Prostate gland (tissue), 2 donors: ENCODE data around the gene ZNF544. TPM values are rescaled to one million over a fixed set of nuclear protein-coding genes. Genes with fewer than 3 reads are reported as not detected.

Source experiments
- DNase-seq: peaks from one replicate; pipeline ENCODE4 v3.0.0-alpha.2; 2019; ENCODE audit warnings: low spot score
- H3K27ac ChIP-seq, 2 donors: fragments of 200-600 bp; sonication (generic); 2 replicates each; pipeline ENCODE4 v1.5.1; 2017 to 2019
- H3K27me3 ChIP-seq: fragments of 200-600 bp; sonication (generic); replicated peaks from 2 replicates; pipeline ENCODE4 v1.5.1; 2019; ENCODE audit not compliant: insufficient read depth
- H3K36me3 ChIP-seq, 2 donors: fragments of 200-600 bp; sonication (generic); 1 replicate in 1 of 2; 2 replicates in 1 of 2; pipeline versions ENCODE4 v1.5.1 to v1.8.1; 2017 to 2019
- H3K4me1 ChIP-seq: fragments of 200-600 bp; sonication (generic); replicated peaks from 2 replicates; pipeline ENCODE4 v1.5.1; 2019
- H3K4me3 ChIP-seq, 2 donors: fragments of 200-600 bp; sonication (generic); 2 replicates each; pipeline ENCODE4 v1.5.1; 2017 to 2019
- H3K9me3 ChIP-seq: fragments of 200-600 bp; sonication (generic); 2 replicates; pipeline ENCODE4 v1.5.1; 2017
- POLR2A ChIP-seq: fragments of 450-650 bp; IDR thresholded peaks from one replicate; pipeline ENCODE4 v1.6.1; 2016; ENCODE audit warnings: antibody characterized with exemption, mild to moderate bottlenecking
- POLR2AphosphoS5 ChIP-seq: sonication (generic); formaldehyde crosslinking; IDR thresholded peaks from one replicate; pipeline ENCODE4 v1.6.1; 2017; ENCODE audit warnings: antibody characterized with exemption
- WGBS: methylation state at CpG from one replicate; pipeline ENCODE4 v1.1.5; 2018; 5-methylcytosine and 5-hydroxymethylcytosine counted together
- intact Hi-C: fragments of 100-400 bp; cut with DNase I; formaldehyde crosslinking; loops from one replicate; pipeline ENCODE4 v1.14.2; 2022
- total RNA-seq, 2 donors: library from RNA; depleted of rRNA; stranded (reverse); fragments of >200 nt; gene quantifications; one replicate each; pipeline ENCODE4 v1.1.0, GENCODE V29; 2016
- TF ChIP-seq, protein P1 (sequence below), 4 experiments: fragments of 200-600 bp in 2 of 4; fragments of 450-650 bp in 2 of 4; sonication (generic) in 2 of 4; IDR thresholded peaks; 1 replicate in 3 of 4; 2 replicates in 1 of 4; pipeline ENCODE4 v1.5.1; 2016 to 2019; ENCODE audit warnings: antibody characterized with exemption in 4 of 4, mild to moderate bottlenecking in 2 of 4, moderate library complexity in 2 of 4

ZNF544 gene
- total RNA-seq, 2 donors from 2014 or later: 56.9 to 87.4 TPM

DNA sequence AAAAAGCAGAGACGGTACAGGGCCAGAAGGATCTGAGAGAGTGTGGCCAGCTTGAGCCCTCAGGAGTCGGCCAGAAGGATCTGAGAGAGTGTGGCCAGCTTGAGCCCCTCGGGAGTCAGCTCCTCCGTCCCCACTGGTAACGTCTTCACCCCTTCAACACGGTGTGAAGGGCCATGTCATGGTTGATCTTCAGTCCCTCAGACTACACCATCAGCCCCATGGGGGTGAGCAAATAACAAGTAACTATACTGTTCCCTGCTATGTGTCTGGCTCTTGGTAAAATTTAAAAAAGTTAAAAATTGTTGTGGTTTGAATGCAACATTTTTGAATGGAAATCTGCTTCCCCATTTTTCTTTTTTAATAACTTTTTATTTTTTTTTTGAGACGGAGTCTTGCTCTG is 48.5 kb downstream of the ZNF544 start:
- TF ChIP-seq POLR2A (no peak), POLR2AphosphoS5 (no peak)
- TF ChIP-seq, protein P1, sequence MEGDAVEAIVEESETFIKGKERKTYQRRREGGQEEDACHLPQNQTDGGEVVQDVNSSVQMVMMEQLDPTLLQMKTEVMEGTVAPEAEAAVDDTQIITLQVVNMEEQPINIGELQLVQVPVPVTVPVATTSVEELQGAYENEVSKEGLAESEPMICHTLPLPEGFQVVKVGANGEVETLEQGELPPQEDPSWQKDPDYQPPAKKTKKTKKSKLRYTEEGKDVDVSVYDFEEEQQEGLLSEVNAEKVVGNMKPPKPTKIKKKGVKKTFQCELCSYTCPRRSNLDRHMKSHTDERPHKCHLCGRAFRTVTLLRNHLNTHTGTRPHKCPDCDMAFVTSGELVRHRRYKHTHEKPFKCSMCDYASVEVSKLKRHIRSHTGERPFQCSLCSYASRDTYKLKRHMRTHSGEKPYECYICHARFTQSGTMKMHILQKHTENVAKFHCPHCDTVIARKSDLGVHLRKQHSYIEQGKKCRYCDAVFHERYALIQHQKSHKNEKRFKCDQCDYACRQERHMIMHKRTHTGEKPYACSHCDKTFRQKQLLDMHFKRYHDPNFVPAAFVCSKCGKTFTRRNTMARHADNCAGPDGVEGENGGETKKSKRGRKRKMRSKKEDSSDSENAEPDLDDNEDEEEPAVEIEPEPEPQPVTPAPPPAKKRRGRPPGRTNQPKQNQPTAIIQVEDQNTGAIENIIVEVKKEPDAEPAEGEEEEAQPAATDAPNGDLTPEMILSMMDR (IDR thresholded peaks at IDR 0.05): no peak
- no peaks in the 10 kb centered on the region for H3K27me3 ChIP-seq
- no peaks in the 10 kb centered on the region for H3K36me3 ChIP-seq
- H3K4me3 ChIP-seq: no peak overlapping the region
- H3K27ac ChIP-seq: no peak overlapping the region
- H3K9me3 ChIP-seq: no peaks in the 10 kb centered on the region
- intact Hi-C loops: no loop called here
- H3K4me1 ChIP-seq: peaks cover 4% of the 10 kb centered on the region
- DNase-seq: no peak
- WGBS: 91% methylated on average over 7 of the region's 7 CpGs

DNA sequence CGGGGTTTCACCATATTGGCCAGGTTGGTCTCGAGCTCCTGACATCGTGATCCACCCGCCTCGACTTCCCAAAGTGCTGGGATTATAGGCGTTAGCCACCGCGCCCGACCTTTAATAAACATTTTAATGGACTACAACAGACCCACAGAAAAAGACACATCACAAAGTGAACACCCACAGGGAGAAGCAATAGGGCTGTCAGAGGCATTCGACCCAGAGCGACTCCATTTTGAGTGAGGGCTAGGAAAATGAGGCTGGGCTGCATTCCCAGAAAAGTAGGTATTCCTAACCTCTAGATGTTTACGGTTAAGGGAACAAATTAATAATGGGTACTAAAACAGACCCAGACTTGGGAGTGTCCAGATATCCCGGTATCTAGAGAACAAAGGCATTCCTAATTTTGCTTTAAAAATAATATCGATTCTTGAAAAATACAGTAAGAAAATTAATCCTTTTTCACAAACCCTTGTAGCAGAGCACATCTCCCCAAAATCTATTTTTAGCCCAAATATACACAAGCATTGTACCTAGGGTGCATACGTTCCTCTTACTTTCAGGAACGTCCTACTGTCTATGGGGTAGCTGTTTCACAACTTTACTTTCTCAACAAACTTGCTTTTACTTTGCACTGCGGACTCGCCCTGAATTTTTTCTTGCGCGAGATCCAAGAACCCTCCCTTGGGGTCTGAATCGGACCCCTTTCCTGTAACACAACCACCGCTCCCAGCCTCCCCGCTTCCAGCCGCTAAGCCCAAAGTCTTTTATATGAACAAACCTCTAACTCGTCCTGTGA is 49.2 kb downstream of the ZNF544 start:
- WGBS: 40% methylated on average over 25 of the region's 25 CpGs
- no peak for TF ChIP-seq POLR2AphosphoS5
- no peak for TF ChIP-seq POLR2A
- TF ChIP-seq, protein P1 (IDR thresholded peaks at IDR 0.05): no peak
- H3K9me3 ChIP-seq: no peaks in the 10 kb centered on the region
- H3K4me1 ChIP-seq: peaks cover 4% of the 10 kb centered on the region
- no peaks in the 10 kb centered on the region for H3K27me3 ChIP-seq
- intact Hi-C loops: no loop called here
- peak overlapping the region; percentile 82 to 85 for H3K27ac ChIP-seq
- H3K4me3 ChIP-seq: peak overlapping the region; percentile 81 to 94
- no peak for DNase-seq
- H3K36me3 ChIP-seq: no peaks in the 10 kb centered on the region

DNA sequence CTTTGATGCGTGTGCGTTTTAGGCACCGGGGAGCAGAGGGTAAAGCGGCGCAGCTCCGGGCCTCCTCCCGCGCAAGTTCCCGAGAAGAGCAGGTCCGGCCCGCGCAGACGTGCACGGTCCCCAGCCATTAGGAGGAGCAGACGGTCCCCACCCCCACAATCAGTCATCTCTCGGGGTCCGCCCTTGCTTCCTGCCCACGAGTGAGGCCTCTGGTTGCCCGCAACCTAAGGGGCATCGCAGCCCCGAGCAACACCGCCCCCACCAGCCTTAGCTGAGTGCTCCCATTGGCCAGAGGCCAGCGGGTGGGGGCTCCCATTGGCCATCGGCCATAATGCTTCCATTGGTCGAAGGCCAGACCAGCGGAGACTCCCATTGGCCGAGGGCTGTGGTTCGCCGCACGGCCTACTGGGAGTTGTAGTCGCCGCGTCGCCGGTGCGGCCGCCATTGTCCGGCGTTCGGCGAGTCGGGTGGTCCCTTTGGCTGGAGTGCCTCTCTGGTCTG is 49.9 kb downstream of the ZNF544 start, which contains the start of gene ZNF8:
Gene ZNF8, plus strand, starts transcription at position 415 of the 501 bp plus-strand sequence. CDS start 127 bp downstream, outside the sequence.
- Histone ChIP-seq H3K4me3 (peak within 1 kb of the TSS; percentile 81 to 94), H3K4me1 (peaks cover 4% of the 10 kb centered on the region), H3K27me3 (no peaks in the 10 kb centered on the region), H3K36me3 (no peaks in the 10 kb centered on the region), H3K27ac (peak within 1 kb of the TSS; percentile 82 to 85), H3K9me3 (no peaks in the 10 kb centered on the region)
- WGBS: under 1% methylated on average over 35 of the region's 42 CpGs
- DNase-seq: peak; percentile 95
- TF ChIP-seq, protein P1 (IDR thresholded peaks at IDR 0.05): peak in 1 of 4 experiments; percentile 23
- peak; percentile 97 for TF ChIP-seq POLR2AphosphoS5
- TF ChIP-seq POLR2A: peak; percentile 63
- intact Hi-C loops: no loop called here

DNA sequence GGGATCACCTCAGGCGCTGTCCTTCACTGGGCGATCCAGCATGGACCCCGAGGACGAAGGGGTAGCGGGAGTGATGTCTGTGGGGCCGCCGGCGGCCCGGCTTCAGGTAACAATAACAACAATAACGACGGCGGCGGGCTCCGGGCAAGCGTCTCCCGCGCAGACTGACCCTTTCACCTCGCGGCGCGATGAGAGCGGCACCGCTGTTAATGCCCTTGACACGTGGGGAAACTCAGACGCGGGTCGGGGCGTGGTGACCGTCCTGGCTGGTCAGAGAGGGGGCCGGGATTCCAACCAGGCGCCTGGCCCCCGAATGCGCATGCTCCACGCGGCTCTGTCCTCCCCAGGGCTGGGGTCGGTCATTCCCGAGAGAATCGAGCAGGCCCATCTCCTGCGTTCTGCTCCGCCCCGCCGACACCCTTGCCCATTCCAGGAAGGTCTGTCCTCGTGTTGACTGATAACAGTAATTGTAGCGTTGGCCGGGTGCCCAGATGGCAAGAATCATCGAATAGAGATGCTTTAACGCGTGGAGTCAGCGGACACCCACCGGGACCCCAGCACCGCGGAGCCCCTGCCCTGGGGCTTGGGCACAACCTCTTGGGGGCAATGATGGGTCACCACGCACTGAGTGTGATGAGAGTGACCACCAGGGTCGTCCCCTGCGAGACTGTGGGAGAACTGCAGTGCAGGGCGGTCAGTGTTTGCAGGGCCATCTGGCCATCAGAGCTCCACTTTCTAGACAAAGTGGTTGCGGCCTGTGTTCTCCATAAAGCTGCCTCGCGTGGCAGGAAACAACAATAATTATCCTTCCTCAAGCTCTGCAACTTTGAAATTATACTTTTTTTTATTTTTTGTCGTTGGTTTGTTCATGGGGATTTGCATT is 50.6 kb downstream of the ZNF544 start:
- Histone ChIP-seq H3K4me1 (peaks cover 4% of the 10 kb centered on the region), H3K9me3 (no peaks in the 10 kb centered on the region)

More for the DNA sequence above, 50.6 kb downstream of the ZNF544 start:
- intact Hi-C loops: no loop called here
- WGBS: 3% methylated on average over 59 of the region's 60 CpGs
- Histone ChIP-seq H3K36me3 (no peaks in the 10 kb centered on the region), H3K27ac (peak overlapping the region; percentile 82 to 85), H3K4me3 (peak overlapping the region; percentile 81 to 94), H3K27me3 (no peaks in the 10 kb centered on the region)
- DNase-seq: peak; percentile 36
- TF ChIP-seq POLR2A: no peak
- no peak for TF ChIP-seq POLR2AphosphoS5
- TF ChIP-seq, protein P1 (IDR thresholded peaks at IDR 0.05): no peak
